GM06990 (cell line): ENCODE data around the gene PDGFD.

Experiments
- DNase-seq: peaks from one replicate; pipeline ENCODE4 v3.0.0-alpha.2; 2011; ENCODE audit not compliant: insufficient read length; ENCODE audit errors: extremely low read depth
- H3K27me3 ChIP-seq: replicated peaks from 2 replicates; pipeline ENCODE4 v1.6.0; 2011; ENCODE audit warnings: low read length; ENCODE audit not compliant: control insufficient read depth, insufficient read depth
- H3K36me3 ChIP-seq: 2 replicates; pipeline ENCODE4 v1.5.1; 2011; ENCODE audit warnings: low read length; ENCODE audit not compliant: control insufficient read depth, insufficient read depth
- H3K4me3 ChIP-seq: replicated peaks from 2 replicates; pipeline ENCODE4 v1.5.1; 2011; ENCODE audit warnings: low read depth, mild to moderate bottlenecking, control low read depth, low read length
- CTCF ChIP-seq: IDR thresholded peaks from 2 replicates; pipeline ENCODE4 v1.5.1; 2011; ENCODE audit warnings: low read length, control low read depth, mild to moderate bottlenecking, inconsistent platforms; ENCODE audit not compliant: insufficient read depth, poor library complexity, severe bottlenecking

Gene PDGFD

GRCh38 chr11:104120493-104121137 lies 43.3 kb downstream of the PDGFD start:
- DNase-seq: no peak
- no peak overlapping the region for H3K4me3 ChIP-seq

GRCh38 chr11:104118105-104118744 lies 45.7 kb downstream of the PDGFD start:
- H3K4me3 ChIP-seq: no peak overlapping the region
- H3K27me3 ChIP-seq: no peaks in the 10 kb centered on the region
- no peak for TF ChIP-seq CTCF
- H3K36me3 ChIP-seq: no peaks in the 10 kb centered on the region
- no peak for DNase-seq

More at GRCh38 chr11:104120493-104121137, 43.3 kb downstream of the PDGFD start:
- H3K27me3 ChIP-seq: no peaks in the 10 kb centered on the region
- no peak for TF ChIP-seq CTCF
- no peaks in the 10 kb centered on the region for H3K36me3 ChIP-seq

- H3K4me3 ChIP-seq: no peak overlapping the region
- H3K36me3 ChIP-seq: no peaks in the 10 kb centered on the region
- no peaks in the 10 kb centered on the region for H3K27me3 ChIP-seq
- no peak for DNase-seq
- TF ChIP-seq CTCF: no peak
These were observed 50.4 kb downstream of the PDGFD start for GRCh38 chr11:104113541-104113940.

GRCh38 chr11:104106136-104106754 lies 57.7 kb downstream of the PDGFD start:
- no peaks in the 10 kb centered on the region for H3K36me3 ChIP-seq
- H3K4me3 ChIP-seq: no peak overlapping the region
- no peak for TF ChIP-seq CTCF
- no peak for DNase-seq
- no peaks in the 10 kb centered on the region for H3K27me3 ChIP-seq

GRCh38 chr11:104105155-104105554 lies 58.8 kb downstream of the PDGFD start:
- Histone ChIP-seq H3K4me3 (no peak overlapping the region), H3K36me3 (no peaks in the 10 kb centered on the region), H3K27me3 (no peaks in the 10 kb centered on the region)
- DNase-seq: no peak
- TF ChIP-seq CTCF: no peak
